Vagina (tissue), 2 donors: ENCODE data around the gene SAG.

Source experiments
- CTCF ChIP-seq, 3 experiments: fragments of 450-650 bp in 2 of 3; fragments of 200-600 bp in 1 of 3; sonication (generic) in 1 of 3; IDR thresholded peaks; one replicate each; pipeline ENCODE4 v1.5.1; 2017 to 2019; ENCODE audit warnings: antibody characterized with exemption in 3 of 3, mild to moderate bottlenecking in 2 of 3, moderate library complexity in 2 of 3
- POLR2AphosphoS5 ChIP-seq, 2 donors: sonication (generic); formaldehyde crosslinking; IDR thresholded peaks; one replicate each; pipeline ENCODE4 v1.9.0; 2017; ENCODE audit warnings: antibody characterized with exemption in 2 of 2, mild to moderate bottlenecking in 2 of 2, low read depth in 1 of 2; ENCODE audit not compliant: insufficient read depth in 1 of 2

GRCh38 chr2:233334915-233335314, 27.3 kb downstream of the SAG start:
- TF ChIP-seq CTCF (IDR thresholded peaks at IDR 0.05) (no peak), POLR2AphosphoS5 (IDR thresholded peaks at IDR 0.05; ENCODE audit: insufficient read depth in 1 of 2, low read depth in 1 of 2) (no peak)
